HG02884 (cell line): ENCODE results near the gene SMOC2.
"Not testable (repeated sequence)": the region's sequence is repeated elsewhere in the genome, so short reads cannot be mapped to it uniquely, and the experiment has no call there.

Experiments
- ATAC-seq: cut with Tn5 transposase; IDR thresholded peaks from one replicate; pipeline ENCODE4 v1.9.1; 2021; ENCODE audit warnings: mild to moderate bottlenecking, moderate library complexity; ENCODE audit not compliant: unreplicated experiment

Gene SMOC2

GRCh38 chr6:168699631-168700295, 258.8 kb downstream of the SMOC2 start:
- ATAC-seq, result no peak

- ATAC-seq, result no peak
Measured at GRCh38 chr6:168700880-168701279, 259.9 kb downstream of the SMOC2 start.

- ATAC-seq, result no peak
Measured at GRCh38 chr6:168703990-168704389, 263.0 kb downstream of the SMOC2 start.

- no peak for ATAC-seq
Measured at GRCh38 chr6:168704678-168705077, 263.7 kb downstream of the SMOC2 start.

- not testable (repeated sequence) for ATAC-seq
Measured at GRCh38 chr6:168705271-168705670, 264.3 kb downstream of the SMOC2 start.

- no peak for ATAC-seq
Measured at GRCh38 chr6:168706471-168707177, 265.6 kb downstream of the SMOC2 start.

- no peak for ATAC-seq
Measured at GRCh38 chr6:168708526-168708925, 267.5 kb downstream of the SMOC2 start.

GRCh38 chr6:168708984-168709383, 268.0 kb downstream of the SMOC2 start:
- no peak for ATAC-seq

GRCh38 chr6:168709390-168709789, 268.4 kb downstream of the SMOC2 start:
- ATAC-seq, result no peak

- ATAC-seq, result no peak
Measured at GRCh38 chr6:168709991-168710390, 269.0 kb downstream of the SMOC2 start.

GRCh38 chr6:168711049-168711640, 270.2 kb downstream of the SMOC2 start:
- no peak for ATAC-seq

GRCh38 chr6:168711666-168712300, 270.8 kb downstream of the SMOC2 start:
- ATAC-seq, result no peak

- no peak for ATAC-seq
Measured at GRCh38 chr6:168712993-168713392, 272.0 kb downstream of the SMOC2 start.

GRCh38 chr6:168713839-168714238, 272.9 kb downstream of the SMOC2 start:
- no peak for ATAC-seq

- no peak for ATAC-seq
Measured at GRCh38 chr6:168714547-168715260, 273.7 kb downstream of the SMOC2 start.

GRCh38 chr6:168715643-168716481, 274.9 kb downstream of the SMOC2 start:
- no peak for ATAC-seq

- ATAC-seq, result no peak
Measured at GRCh38 chr6:168716581-168716980, 275.6 kb downstream of the SMOC2 start.

GRCh38 chr6:168717491-168717890, 276.5 kb downstream of the SMOC2 start:
- ATAC-seq, result no peak
